Putamen (tissue), 1 donor: ENCODE measurements around the gene CERCAM.
"Not testable (repeated sequence)": the region's sequence is repeated elsewhere in the genome, so short reads cannot be mapped to it uniquely, and the experiment has no call there.

Source experiments
- DNase-seq: peaks from one replicate; pipeline ENCODE4 v3.0.0-alpha.2; 2016; ENCODE audit warnings: low spot score

CERCAM gene

GRCh38 chr9:128419061-128419925 lies 1.4 kb upstream of the CERCAM start:
- no peak for DNase-seq

GRCh38 chr9:128420060-128420650 lies 502 bp upstream of the CERCAM start:
- DNase-seq: no peak

GRCh38 chr9:128421482-128421996 lies 882 bp downstream of the CERCAM start:
- no peak for DNase-seq

GRCh38 chr9:128422022-128422782 lies 1.5 kb downstream of the CERCAM start:
- DNase-seq: not testable (repeated sequence)

- no peak for DNase-seq
These were observed 2.1 kb downstream of the CERCAM start for GRCh38 chr9:128422783-128423150.

GRCh38 chr9:128423356-128423755 lies 2.7 kb downstream of the CERCAM start:
- DNase-seq: not testable (repeated sequence)

GRCh38 chr9:128424268-128424780 lies 3.7 kb downstream of the CERCAM start:
- no peak for DNase-seq

- DNase-seq: no peak
These were observed 8.2 kb downstream of the CERCAM start for GRCh38 chr9:128428644-128429512.

GRCh38 chr9:128429513-128430086 lies 8.9 kb downstream of the CERCAM start:
- DNase-seq: no peak

GRCh38 chr9:128431207-128431606 lies 10.6 kb downstream of the CERCAM start:
- no peak for DNase-seq

GRCh38 chr9:128434340-128434739 lies 13.7 kb downstream of the CERCAM start:
- no peak for DNase-seq

- no peak for DNase-seq
These were observed 15.0 kb downstream of the CERCAM start for GRCh38 chr9:128435611-128436010.

- DNase-seq: no peak
These were observed 17.9 kb downstream of the CERCAM start for GRCh38 chr9:128438343-128439109.

- no peak for DNase-seq
These were observed 18.6 kb downstream of the CERCAM start for GRCh38 chr9:128439273-128439672.

GRCh38 chr9:128442150-128442549 lies 21.5 kb downstream of the CERCAM start:
- no peak for DNase-seq

GRCh38 chr9:128446505-128446904 lies 25.8 kb downstream of the CERCAM start:
- not testable (repeated sequence) for DNase-seq

- DNase-seq: no peak
These were observed 28.1 kb downstream of the CERCAM start for GRCh38 chr9:128448746-128449145.

- DNase-seq: no peak
These were observed 34.3 kb downstream of the CERCAM start for GRCh38 chr9:128454991-128455390.

- DNase-seq: peak; percentile 96
These were observed 35.4 kb downstream of the CERCAM start, which contains the start of gene ODF2 for GRCh38 chr9:128455849-128456612. Gene ODF2, plus strand, starts transcription at chr9:128456006. Its CDS starts 86 bp downstream, at chr9:128456092.
